SHP77 treated with DMSO at 0.1 percent for 48 hours (cell line): ENCODE results near the gene CRACDL.
"Not testable (repeated sequence)": the region's sequence is repeated elsewhere in the genome, so short reads cannot be mapped to it uniquely, and the experiment has no call there.

Experiments used
- DNase-seq: peaks from one replicate; lab custom pipeline; 2025; lab: John Stamatoyannopoulos, UW

The CRACDL gene

GRCh38 chr2:98776136-98776535, 159.9 kb downstream of the CRACDL start:
- no peak for DNase-seq

DNA sequence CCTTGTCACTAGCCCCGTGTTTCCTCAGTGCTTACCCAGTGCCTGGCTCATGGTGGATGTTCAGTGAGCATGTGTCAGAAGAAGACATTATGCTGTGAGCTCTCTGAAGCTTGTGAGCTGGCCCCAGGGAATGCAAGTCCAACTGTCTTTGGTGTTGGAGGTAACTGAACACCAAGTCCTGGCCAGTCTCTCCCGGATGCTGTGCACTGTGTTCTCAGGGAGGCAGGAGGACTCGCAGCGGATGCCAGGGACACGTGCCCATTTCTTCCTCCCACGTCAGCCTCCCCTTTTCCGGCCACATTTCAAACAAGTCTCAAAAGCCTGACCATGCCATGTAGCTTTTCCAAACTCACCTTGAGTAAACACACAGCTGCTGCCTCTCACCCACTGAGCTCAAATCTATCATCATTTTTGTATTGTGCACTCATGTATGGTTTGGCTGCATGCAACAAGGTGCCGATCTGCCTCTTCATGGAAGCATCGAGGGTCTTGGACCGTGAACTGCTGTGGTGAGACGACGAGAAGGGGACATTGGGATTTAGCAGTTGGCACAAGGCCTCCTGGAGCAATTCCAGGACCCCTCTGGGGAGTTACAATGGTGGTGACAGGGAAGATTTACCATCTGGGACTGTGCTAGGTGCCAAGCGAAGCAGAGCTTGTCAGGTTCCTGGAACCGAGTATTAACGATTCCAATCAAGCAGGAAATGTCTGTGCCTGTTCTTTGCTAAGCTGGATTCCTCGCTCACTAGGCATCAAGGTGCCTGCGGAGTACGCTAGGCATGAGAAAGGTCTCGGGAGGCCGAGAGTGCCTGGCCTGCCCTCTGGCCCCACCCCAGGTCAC, 160.7 kb downstream of the CRACDL start:
- DNase-seq = peak; percentile 50

- no peak for DNase-seq
Measured at GRCh38 chr2:98773907-98774306, 162.1 kb downstream of the CRACDL start.

DNA sequence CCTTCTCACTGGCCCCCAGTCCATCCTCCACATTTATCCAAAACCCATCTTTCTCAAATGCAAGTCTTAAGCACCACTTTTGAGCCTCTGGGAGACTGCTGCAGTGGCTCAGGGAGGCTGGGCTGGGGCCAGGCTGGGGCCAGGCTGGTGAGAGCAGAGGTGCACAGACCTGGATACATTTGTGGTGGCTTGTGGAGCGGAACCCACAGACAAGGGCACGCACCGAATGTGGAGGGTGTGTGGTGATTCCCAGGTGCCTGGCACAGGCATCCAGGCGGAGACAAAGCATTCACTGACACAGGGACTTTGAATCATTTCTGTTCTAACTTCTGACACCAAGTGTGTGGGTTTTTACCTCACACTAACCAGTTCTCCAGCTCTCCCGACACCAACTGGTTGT, 162.9 kb downstream of the CRACDL start:
- no peak for DNase-seq

DNA sequence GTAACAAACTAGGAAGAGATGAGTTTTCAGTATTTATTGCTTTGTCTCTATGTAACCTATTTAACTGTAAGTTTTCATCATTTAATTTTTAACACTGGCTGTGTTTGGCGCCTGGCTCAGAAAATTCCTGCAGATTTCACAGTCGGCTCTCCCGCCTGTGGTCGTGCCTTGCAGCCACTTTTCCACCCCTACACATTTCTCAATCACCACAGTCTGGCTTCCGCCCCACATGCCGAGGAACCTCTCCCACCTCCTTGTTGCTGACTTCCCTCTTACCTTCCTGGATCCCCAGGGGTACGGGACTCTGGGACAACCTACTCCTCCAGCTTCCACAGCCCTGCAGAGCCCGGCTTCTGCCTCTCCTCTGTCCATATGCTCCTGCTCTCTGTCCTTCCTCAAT, 163.5 kb downstream of the CRACDL start:
- DNase-seq = no peak

GRCh38 chr2:98771721-98772524, 164.1 kb downstream of the CRACDL start:
- DNase-seq = no peak

- DNase-seq = no peak
Measured at GRCh38 chr2:98771264-98771663, 164.8 kb downstream of the CRACDL start.

DNA sequence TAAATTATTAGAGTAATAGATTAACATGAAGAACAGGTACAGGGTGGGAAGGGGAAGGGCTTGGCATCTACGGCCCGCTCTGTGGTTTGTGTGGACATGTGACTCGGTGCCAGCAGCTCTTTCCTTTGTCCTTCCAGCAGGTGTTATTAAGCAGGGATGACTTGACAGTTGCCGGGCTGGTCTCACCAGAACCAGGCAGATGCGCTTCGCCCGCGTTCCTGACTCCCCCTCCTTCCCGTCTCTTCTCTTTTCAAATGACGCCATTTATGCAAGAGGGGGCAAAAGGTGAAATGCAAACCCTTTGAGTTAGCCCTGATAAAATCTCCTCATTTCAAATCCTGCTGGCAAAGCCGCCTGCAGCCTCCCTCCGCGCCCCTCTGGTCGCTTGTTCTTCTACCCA, 166.2 kb downstream of the CRACDL start:
- peak; percentile 98 for DNase-seq

DNA sequence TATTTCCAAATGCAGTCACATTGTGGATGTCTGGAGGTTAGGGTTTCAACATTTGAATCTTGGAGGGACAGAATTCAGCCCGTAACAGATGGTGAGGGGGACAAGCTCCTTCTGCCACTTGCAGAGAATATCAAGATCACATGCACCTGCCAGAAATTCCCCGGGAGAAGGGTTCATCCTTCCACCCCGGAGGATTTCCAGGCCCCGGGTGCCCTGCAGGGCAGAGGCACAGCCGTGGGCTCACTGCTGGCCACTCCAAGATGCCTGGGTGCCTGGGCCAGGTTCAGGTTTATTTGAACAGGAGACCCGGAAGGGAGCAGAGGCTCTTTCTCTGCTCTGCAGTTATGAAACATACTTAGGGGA, 166.9 kb downstream of the CRACDL start:
- no peak for DNase-seq

DNA sequence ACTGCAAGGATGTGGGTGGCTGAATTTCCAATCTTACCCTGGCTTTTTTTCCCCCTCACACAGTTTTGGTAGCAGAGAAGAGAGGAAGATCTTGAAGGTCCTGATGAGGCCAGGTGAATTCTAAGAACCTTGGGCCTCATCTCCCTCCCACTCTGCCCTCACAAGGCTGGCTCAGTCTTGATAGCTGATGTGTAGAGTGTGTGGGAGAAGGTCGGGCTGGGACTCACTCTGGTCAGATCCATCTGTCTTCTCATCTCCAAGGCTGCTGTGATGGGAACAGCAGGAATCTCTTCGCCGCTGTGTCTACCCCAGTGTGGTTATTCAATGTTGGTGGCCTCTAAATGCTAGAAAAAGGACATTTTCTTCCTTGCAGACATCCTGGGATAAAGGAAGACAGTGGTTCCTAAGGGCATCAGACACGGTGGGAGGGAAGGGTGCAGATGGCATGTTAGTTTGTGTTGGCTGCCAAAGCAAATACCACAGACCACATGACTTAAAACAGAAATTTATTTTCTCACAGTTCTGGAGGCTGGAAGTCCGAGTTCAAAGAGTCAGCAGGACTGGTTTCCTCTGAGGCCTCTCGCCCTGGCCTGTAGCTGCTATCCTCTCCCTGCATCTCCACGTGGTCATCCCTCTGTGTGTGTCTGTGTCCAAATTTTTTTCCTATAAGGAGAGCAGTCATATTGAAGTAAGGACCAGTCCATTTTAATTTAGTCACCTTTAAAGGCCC, 167.5 kb downstream of the CRACDL start:
- DNase-seq = peak; percentile 50

GRCh38 chr2:98764499-98764898, 171.5 kb downstream of the CRACDL start:
- DNase-seq = no peak

GRCh38 chr2:98763209-98763951, 172.6 kb downstream of the CRACDL start:
- DNase-seq = no peak

DNA sequence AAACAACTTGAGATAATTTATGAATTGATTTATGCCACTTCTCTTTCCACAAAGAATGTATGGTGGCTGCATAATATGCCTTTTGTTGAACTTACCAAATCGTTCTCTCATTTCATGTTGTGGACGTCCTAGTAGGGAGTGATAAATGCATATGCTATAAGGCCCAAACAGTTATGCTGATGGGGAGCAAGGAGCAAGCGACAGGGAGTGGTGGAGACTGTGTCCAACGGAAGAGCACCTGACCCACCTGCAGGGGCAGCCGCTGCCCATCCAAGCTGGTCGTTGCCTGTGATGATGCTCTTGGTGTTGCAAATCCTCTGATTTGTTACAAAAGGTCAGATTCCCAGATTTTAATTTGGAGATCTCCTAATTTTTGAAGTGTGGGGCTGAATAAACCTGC, 174.1 kb downstream of the CRACDL start:
- DNase-seq = no peak

DNA sequence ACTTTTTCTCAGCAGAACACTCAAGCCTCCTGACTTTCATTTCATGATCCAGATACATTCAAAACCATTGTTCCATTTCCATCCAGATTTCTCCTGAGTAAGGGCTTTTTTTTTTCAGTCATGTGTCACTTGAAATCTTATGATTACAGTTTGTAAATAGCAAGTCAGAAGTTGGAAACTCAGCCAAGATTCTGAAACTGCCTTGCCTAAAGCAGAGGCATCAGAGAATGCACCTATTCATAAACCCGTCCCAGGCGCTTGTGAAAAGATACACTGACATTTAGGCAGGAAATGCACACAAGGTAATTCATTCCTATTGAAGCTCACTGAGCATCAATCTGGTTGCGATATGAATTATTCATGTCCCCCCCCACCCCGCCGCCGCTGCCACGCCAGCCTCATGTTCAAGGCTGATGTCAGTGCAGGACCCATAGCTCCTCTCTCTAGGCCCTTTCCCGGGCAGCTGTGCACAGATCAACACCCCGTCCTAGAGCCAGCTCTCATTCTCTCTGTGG, 174.7 kb downstream of the CRACDL start:
- DNase-seq = no peak

DNA sequence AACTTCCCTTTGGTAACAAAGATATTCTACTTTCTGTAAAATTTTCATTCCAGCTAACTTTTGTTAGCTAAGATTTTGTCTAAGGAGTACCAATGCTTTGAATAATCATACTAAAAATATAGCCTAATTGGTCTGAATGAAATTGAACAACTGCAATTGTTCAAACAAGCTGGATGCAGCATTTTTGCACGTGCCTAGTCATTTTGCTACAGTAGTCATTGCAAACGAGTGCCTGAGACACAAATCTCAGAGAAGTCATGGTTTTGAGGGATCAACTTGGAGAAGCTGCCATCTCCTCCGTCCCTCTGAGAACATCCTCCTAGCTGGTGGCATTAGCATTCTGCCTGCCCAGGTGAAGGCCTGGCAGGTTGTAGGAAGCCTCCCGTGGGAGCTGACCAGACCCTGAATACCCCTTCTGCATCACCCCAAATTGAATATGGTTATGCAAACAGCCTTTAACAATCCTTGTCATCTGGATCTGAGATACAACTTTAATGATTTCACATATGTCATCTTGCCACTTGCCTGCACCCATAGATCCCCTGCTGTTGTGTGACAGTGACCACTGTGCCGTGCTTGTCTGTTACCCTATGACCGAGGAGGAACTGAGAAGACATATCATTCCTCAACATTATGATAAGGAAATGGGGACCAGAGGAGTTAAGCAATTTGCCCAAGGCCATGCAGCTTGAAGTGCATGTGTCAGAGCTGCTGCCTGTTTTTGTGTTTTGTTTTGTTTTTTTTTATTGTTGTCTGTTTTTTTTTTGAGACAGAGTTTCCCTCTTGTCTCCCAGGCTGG, 176.0 kb downstream of the CRACDL start:
- DNase-seq = no peak

GRCh38 chr2:98759338-98759737, 176.7 kb downstream of the CRACDL start:
- DNase-seq = no peak

- peak; percentile 10 for DNase-seq
Measured at GRCh38 chr2:98757904-98758421, 178.1 kb downstream of the CRACDL start.

DNA sequence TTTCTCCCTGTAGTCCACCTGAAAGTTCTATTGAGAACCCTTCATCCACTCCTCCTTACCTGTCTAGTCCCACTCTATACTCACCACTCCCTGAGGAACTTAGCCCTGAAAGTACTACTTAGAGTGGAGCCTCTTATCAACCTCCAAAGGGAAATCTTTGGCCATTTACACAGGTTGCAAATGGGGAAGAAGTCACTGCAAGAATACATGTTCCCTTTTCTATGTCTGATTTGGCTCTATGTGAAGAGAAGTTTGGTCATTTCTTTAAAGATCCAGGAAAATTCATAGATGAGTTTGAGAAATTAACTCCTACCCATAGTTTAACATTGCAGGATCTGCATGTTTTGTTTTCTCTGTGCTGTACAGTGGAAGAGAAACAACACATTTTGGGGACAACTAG, 182.2 kb downstream of the CRACDL start:
- DNase-seq = no peak

GRCh38 chr2:98752711-98753110, 183.3 kb downstream of the CRACDL start:
- DNase-seq = not testable (repeated sequence)

GRCh38 chr2:98751748-98752147, 184.3 kb downstream of the CRACDL start:
- DNase-seq = no peak
